Measurements from ENCODE around the gene PMM2. TPM values are rescaled to one million over a fixed set of nuclear protein-coding genes. Genes with fewer than 3 reads are reported as not detected.

PMM2 gene
- total RNA-seq, 6 donors from 2014 or later, result 27.2 to 37.1 (median 29.8) TPM

DNA sequence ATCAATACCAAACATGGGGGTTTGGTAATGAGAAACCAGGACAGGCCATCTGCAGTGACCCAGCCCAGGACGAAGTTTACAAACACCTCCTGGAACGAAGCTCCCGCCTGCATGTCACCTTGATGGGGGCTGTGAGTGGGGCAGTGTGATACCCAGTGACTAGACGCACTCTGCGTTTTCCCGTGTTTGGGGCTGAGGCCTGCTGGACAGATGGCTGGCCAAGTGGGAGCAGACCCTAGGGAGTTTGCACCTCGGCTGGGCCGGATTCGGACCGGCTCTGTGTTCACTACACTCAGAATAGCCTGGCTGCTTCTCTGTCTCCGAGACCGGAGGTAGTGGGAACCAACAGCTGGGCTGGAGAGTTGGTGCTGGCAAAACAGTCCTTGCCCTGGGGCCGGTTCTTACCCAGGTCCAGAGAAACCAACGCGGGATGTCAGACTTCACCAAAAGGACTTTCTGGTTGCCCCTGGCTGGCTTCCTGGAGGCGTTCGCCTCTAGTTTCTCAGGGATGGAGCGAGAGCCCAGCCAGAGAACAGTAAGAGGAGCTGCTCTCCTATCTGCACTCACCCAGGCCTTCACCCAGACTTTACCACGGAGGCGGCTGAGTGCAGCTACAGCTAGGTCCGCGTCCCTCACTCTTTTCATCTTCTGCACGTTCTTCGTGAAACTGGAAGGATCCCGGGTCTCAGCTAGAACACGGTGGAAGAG is 50.7 kb downstream of the PMM2 start:
- peaks cover 16 to 40% (median 27%) of the 10 kb centered on the region in 4 donors for H3K4me1 ChIP-seq
- H3K36me3 ChIP-seq, result peaks cover 0 to 53% (median 29%) of the 10 kb centered on the region in 4 donors
- peak overlapping the region in 3 of 4 donors; percentile 44 to 77 (median 62) for H3K27ac ChIP-seq
- ATAC-seq (ENCODE audit: low FRiP score in 2 of 2) (no peak), DNase-seq (no peak)
- TF ChIP-seq POLR2A (IDR thresholded peaks at IDR 0.05) (no peak), POLR2AphosphoS5 (IDR thresholded peaks at IDR 0.05) (no peak), EP300 (IDR thresholded peaks at IDR 0.05) (no peak), CTCF (IDR thresholded peaks at IDR 0.05) (no peak)
- H3K9me3 ChIP-seq, result no peaks in the 10 kb centered on the region
- no peak overlapping the region for H3K4me3 ChIP-seq
- 95 to 96% methylated on average over 11 to 26 of the region's 26 CpGs for WGBS, 2 donors
- H3K27me3 ChIP-seq, result no peaks in the 10 kb centered on the region

DNA sequence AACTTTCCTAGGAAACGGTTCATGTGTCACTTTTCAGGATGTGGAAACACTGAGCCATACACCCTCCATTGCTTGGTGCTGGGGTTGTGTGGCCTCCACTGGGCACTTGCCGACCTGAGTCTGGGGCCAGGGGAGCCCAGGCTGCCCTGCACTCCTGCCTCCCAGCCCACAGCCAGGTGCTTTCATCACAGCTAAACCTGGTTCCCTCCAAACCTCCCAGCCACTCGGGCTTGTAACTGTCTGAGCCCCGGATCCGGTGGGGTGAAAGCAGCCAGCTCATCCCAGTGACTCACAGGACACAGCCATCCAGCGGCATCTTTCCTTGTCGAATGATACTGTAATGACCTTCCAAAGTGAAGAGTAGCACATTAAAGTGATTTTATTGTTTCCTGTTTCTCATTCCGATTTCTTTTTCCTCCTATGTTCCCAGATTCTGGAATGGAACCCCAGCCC is 51.3 kb downstream of the PMM2 start:
- H3K36me3 ChIP-seq, result peaks cover 0 to 59% (median 33%) of the 10 kb centered on the region in 4 donors
- no peak for TF ChIP-seq POLR2A (IDR thresholded peaks at IDR 0.05)
- TF ChIP-seq EP300 (IDR thresholded peaks at IDR 0.05), result no peak
- no peak for TF ChIP-seq POLR2AphosphoS5 (IDR thresholded peaks at IDR 0.05)
- no peak for TF ChIP-seq CTCF (IDR thresholded peaks at IDR 0.05)
- peaks cover 16 to 46% (median 29%) of the 10 kb centered on the region in 4 donors for H3K4me1 ChIP-seq
- peak overlapping the region in 3 of 4 donors; percentile 62 to 86 (median 77) for H3K27ac ChIP-seq
- ATAC-seq (ENCODE audit: low FRiP score in 2 of 2) (no peak), DNase-seq (no peak)
- 89 to 94% methylated on average over 4 to 8 of the region's 8 CpGs for WGBS, 2 donors
- H3K9me3 ChIP-seq, result no peaks in the 10 kb centered on the region
- no peak overlapping the region for H3K4me3 ChIP-seq
- no peaks in the 10 kb centered on the region for H3K27me3 ChIP-seq

DNA sequence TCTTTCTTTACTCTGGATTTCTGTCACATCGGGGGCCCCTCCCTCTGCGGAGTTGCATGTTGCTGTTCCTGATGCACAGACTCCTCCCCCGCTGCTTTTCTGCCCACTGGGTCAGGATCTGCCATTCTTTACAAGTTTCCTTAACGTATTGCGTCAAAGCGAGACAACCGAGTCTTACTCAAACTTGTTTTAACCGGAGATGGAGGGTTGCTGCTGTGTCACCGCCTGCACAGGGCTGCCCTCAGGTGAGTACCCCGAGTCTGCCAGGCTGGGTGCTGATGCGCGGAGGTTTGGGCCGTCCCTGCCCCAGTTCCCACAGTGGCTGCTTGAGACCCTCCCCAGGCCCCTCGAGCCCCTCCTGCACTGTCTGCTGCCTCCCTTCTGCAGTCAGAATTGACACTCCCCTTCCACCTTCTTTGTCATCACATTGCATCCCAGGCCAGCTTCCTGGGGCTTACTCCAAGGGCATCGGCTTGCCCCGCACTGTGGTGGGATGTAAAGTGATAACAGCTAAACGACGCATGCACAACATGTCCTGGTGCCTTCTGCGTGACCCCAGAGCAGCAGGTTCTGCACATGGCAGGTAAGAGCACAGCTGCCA is 51.9 kb downstream of the PMM2 start:
- Histone ChIP-seq H3K27me3 (no peaks in the 10 kb centered on the region), H3K9me3 (no peaks in the 10 kb centered on the region), H3K4me1 (peaks cover 21 to 47% (median 30%) of the 10 kb centered on the region in 4 donors), H3K27ac (peak overlapping the region; percentile 46 to 86 (median 70)), H3K4me3 (no peak overlapping the region), H3K36me3 (peaks cover 0 to 65% (median 38%) of the 10 kb centered on the region in 4 donors)
- 79 to 86% methylated on average over 18 to 19 of the region's 19 CpGs for WGBS, 2 donors
- ATAC-seq (ENCODE audit: low FRiP score in 2 of 2) (no peak), DNase-seq (no peak)
- no peak for TF ChIP-seq POLR2AphosphoS5 (IDR thresholded peaks at IDR 0.05)
- TF ChIP-seq EP300 (IDR thresholded peaks at IDR 0.05), result no peak
- TF ChIP-seq POLR2A (IDR thresholded peaks at IDR 0.05), result no peak
- no peak for TF ChIP-seq CTCF (IDR thresholded peaks at IDR 0.05)

DNA sequence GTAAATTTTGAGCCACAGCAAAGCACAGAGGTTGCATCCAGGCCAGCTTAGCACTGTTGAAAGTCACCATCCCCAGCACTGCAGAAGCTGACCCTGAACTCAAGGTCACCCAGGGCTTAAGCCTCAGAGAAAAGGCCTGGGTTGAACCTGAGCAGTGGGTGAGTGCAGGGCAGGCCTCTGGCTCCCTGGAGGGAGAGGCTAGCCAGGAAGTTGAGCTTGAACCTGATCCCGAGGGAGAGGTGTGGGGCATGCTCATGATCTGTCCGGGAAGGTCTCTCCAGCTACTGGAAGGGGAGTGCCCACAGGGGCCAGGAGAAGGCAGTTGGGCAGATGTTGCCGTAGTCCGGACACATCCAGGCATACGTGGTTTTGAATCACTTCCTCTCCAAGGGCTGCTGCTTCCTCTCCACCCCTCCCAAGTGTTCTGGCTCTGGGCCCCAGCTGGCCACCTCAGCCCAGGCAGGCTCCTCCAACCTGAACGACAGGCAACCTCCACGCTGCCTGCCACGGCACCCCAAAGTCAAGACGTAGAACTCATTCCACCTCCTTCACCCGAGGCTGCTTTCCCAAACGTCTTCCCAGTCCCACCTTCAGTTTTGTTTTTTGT is 52.7 kb downstream of the PMM2 start:
- peak; percentile 51 to 64 for ATAC-seq (ENCODE audit: low FRiP score in 2 of 2)
- peaks cover 0 to 73% (median 47%) of the 10 kb centered on the region in 4 donors for H3K36me3 ChIP-seq

More for the DNA sequence above, 52.7 kb downstream of the PMM2 start:
- peak in 1 of 2 donors; percentile 61 for DNase-seq
- no peaks in the 10 kb centered on the region for H3K9me3 ChIP-seq
- H3K27me3 ChIP-seq, result no peaks in the 10 kb centered on the region
- TF ChIP-seq CTCF (IDR thresholded peaks at IDR 0.05) (no peak), POLR2AphosphoS5 (IDR thresholded peaks at IDR 0.05) (peak; percentile 86 to 92), EP300 (IDR thresholded peaks at IDR 0.05) (peak in 3 of 4 donors; percentile 64 to 89 (median 88)), POLR2A (IDR thresholded peaks at IDR 0.05) (no peak)
- H3K27ac ChIP-seq, result peak overlapping the region; percentile 46 to 86 (median 70)
- WGBS, 2 donors, result 31 to 41% methylated on average over 11 of the region's 11 CpGs
- H3K4me1 ChIP-seq, result peaks cover 25 to 51% (median 34%) of the 10 kb centered on the region in 4 donors
- no peak overlapping the region for H3K4me3 ChIP-seq
